Stomach (tissue), 9 donors: ENCODE measurements around the gene RNF43. TPM values are rescaled to one million over a fixed set of nuclear protein-coding genes. Genes with fewer than 3 reads are reported as not detected.

Source experiments
- DNase-seq, 2 donors: peaks; one replicate each; pipeline versions ENCODE4 v3.0.0 to v3.0.0-alpha.2; 2013 to 2019
- H3K27ac ChIP-seq, 5 donors: fragments of 200-600 bp in 4 of 5; sonication (generic) in 4 of 5; one replicate each; pipeline ENCODE4 v1.5.1; 2013 to 2019; ENCODE audit warnings: mild to moderate bottlenecking in 1 of 5, moderate library complexity in 1 of 5
- H3K27me3 ChIP-seq, 3 donors: fragments of 200-600 bp; sonication (generic); one replicate each; pipeline ENCODE4 v1.5.1; 2017 to 2019; ENCODE audit warnings: mixed run types in 1 of 3
- H3K36me3 ChIP-seq, 4 donors: fragments of 200-600 bp; sonication (generic); 1 replicate in 3 of 4; 2 replicates in 1 of 4; pipeline ENCODE4 v1.5.1; 2016 to 2019
- H3K4me1 ChIP-seq, 4 donors: fragments of 200-600 bp; sonication (generic); one replicate each; pipeline ENCODE4 v1.5.1; 2016 to 2019
- H3K4me3 ChIP-seq, 4 donors: fragments of 200-600 bp; sonication (generic) in 3 of 4; one replicate each; pipeline ENCODE4 v1.5.1; 2016 to 2019; ENCODE audit warnings: mild to moderate bottlenecking in 1 of 4
- H3K9me3 ChIP-seq, 4 donors: fragments of 200-600 bp; sonication (generic); one replicate each; pipeline ENCODE4 v1.5.1; 2016 to 2019
- EP300 ChIP-seq: sonication (generic); formaldehyde crosslinking; IDR thresholded peaks from one replicate; pipeline ENCODE4 v1.6.1; 2017; ENCODE audit warnings: antibody characterized with exemption
- POLR2A ChIP-seq, 4 donors: fragments of 450-650 bp; IDR thresholded peaks; one replicate each; pipeline ENCODE4 v1.6.1; 2016; ENCODE audit warnings: antibody characterized with exemption in 4 of 4, control low read depth in 2 of 4, mild to moderate bottlenecking in 1 of 4, moderate library complexity in 1 of 4
- POLR2AphosphoS5 ChIP-seq, 3 donors: sonication (generic); formaldehyde crosslinking; IDR thresholded peaks; one replicate each; pipeline ENCODE4 v1.6.1; 2016; ENCODE audit warnings: antibody characterized with exemption in 3 of 3
- WGBS, 5 donors: extraction: QIAGEN DNeasy Blood & Tissue Kit in 3 of 5; methylation state at CpG; one replicate each; pipeline versions ENCODE4 v1.1.5 to v1.1.7; 2013 to 2018; 5-methylcytosine and 5-hydroxymethylcytosine counted together
- intact Hi-C: fragments of 100-400 bp; cut with DNase I; formaldehyde crosslinking; loops from one replicate; pipeline ENCODE4 v1.15.1; 2023; ENCODE audit warnings: low total_unique reads
- polyA plus RNA-seq, 3 donors: library from polyadenylated mRNA; stranded (reverse); fragments of 200-250 nt; gene quantifications; one replicate each; pipeline ENCODE4 v1.2.3, GENCODE V29; 2013
- total RNA-seq, 5 donors: library from RNA; depleted of rRNA; stranded (reverse); fragments of >200 nt; gene quantifications; one replicate each; pipeline versions ENCODE4 v1.1.0 to v1.2.3, GENCODE V29; 2014 to 2016
- TF ChIP-seq, protein P1 (sequence below), 7 experiments: fragments of 450-650 bp in 4 of 7; fragments of 200-600 bp in 3 of 7; sonication (generic) in 3 of 7; IDR thresholded peaks; one replicate each; pipeline ENCODE4 v1.5.1; 2016 to 2019; ENCODE audit warnings: antibody characterized with exemption in 7 of 7, control low read depth in 2 of 7, mild to moderate bottlenecking in 1 of 7
- donor health status: healthy with polysubstance abuse.
- donor health status: Bipolar disorder and iron deficiency.
- donor health status: healthy.

The RNF43 gene
- total and polyA plus RNA-seq, 8 donors = 0.92 to 269 (median 6.6) TPM

DNA sequence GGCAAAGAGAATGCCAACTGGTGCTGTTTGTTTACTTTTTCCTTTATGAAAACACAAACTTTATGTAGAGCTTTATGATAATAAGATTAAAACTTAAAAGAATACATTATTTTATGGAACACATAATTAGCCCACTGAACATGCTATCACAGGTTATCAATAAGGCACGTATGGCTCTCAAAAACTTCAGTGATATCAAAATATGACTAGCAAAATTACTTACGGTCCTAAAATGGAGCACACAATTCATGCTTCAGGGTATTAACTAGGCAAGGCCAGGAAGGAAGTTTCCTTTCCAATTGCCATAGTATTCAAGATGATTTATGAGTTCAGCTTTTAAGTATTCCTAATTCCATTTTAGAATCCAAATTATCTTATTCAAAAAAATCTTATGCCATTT is 3.6 kb downstream of the RNF43 start:
- Histone ChIP-seq H3K4me1 (peaks cover 0 to 26% (median 11%) of the 10 kb centered on the region in 4 donors), H3K4me3 (peak overlapping the region in 1 of 4 donors; percentile 43), H3K9me3 (no peaks in the 10 kb centered on the region), H3K27ac (peak overlapping the region in 1 of 5 donors; percentile 33), H3K27me3 (no peaks in the 10 kb centered on the region), H3K36me3 (no peaks in the 10 kb centered on the region)
- DNase-seq = no peak
- TF ChIP-seq, protein P1, sequence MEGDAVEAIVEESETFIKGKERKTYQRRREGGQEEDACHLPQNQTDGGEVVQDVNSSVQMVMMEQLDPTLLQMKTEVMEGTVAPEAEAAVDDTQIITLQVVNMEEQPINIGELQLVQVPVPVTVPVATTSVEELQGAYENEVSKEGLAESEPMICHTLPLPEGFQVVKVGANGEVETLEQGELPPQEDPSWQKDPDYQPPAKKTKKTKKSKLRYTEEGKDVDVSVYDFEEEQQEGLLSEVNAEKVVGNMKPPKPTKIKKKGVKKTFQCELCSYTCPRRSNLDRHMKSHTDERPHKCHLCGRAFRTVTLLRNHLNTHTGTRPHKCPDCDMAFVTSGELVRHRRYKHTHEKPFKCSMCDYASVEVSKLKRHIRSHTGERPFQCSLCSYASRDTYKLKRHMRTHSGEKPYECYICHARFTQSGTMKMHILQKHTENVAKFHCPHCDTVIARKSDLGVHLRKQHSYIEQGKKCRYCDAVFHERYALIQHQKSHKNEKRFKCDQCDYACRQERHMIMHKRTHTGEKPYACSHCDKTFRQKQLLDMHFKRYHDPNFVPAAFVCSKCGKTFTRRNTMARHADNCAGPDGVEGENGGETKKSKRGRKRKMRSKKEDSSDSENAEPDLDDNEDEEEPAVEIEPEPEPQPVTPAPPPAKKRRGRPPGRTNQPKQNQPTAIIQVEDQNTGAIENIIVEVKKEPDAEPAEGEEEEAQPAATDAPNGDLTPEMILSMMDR (IDR thresholded peaks at IDR 0.05) = no peak
- TF ChIP-seq EP300 (no peak), POLR2A (IDR thresholded peaks at IDR 0.05) (no peak), POLR2AphosphoS5 (IDR thresholded peaks at IDR 0.05) (no peak)
- WGBS, 5 donors = 24 to 53% (median 44%) methylated on average over 2 of the region's 2 CpGs
- intact Hi-C loops = no loop called here

DNA sequence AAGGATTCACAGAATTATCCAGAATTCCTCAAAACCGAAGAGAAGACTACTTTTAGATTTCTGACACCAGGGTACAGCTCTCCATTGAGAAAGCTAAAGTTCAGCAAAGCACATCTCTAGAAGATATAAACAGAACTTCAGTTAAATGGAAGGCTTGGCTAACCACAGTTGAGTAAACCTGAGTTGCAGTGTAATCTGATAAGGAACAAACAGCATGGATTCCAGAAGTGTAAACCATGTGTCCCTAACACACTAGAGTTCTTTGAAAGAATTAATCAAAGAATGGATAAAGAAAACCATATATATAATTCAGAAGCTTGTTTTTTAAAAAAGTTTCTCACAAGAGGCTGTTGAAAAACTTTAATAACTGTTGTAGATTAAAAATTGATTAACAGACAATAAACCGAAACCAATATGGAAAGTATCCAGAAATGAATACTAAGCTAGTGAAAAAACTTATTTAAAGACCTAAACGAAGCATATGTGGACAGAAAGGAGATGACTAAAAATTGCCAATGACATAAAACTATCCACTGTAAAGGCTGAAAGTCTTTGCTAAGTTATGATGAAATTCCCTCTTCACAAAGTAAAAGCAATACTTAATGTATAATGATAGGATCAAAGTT is 4.3 kb downstream of the RNF43 start:
- no peaks in the 10 kb centered on the region for H3K9me3 ChIP-seq
- H3K27me3 ChIP-seq = no peaks in the 10 kb centered on the region
- H3K36me3 ChIP-seq = no peaks in the 10 kb centered on the region
- H3K27ac ChIP-seq = no peak overlapping the region
- 31 to 55% (median 34%) methylated on average over 3 of the region's 3 CpGs for WGBS, 5 donors
- intact Hi-C loops = no loop called here
- peak overlapping the region in 1 of 4 donors; percentile 43 for H3K4me3 ChIP-seq
- DNase-seq = peak in 1 of 2 donors; percentile 41
- peaks cover 0 to 25% (median 11%) of the 10 kb centered on the region in 4 donors for H3K4me1 ChIP-seq
- TF ChIP-seq, protein P1 (IDR thresholded peaks at IDR 0.05) = no peak
- TF ChIP-seq POLR2AphosphoS5 (IDR thresholded peaks at IDR 0.05) (peak in 2 of 3 donors; percentile 48 to 57), EP300 (no peak), POLR2A (IDR thresholded peaks at IDR 0.05) (no peak)

DNA sequence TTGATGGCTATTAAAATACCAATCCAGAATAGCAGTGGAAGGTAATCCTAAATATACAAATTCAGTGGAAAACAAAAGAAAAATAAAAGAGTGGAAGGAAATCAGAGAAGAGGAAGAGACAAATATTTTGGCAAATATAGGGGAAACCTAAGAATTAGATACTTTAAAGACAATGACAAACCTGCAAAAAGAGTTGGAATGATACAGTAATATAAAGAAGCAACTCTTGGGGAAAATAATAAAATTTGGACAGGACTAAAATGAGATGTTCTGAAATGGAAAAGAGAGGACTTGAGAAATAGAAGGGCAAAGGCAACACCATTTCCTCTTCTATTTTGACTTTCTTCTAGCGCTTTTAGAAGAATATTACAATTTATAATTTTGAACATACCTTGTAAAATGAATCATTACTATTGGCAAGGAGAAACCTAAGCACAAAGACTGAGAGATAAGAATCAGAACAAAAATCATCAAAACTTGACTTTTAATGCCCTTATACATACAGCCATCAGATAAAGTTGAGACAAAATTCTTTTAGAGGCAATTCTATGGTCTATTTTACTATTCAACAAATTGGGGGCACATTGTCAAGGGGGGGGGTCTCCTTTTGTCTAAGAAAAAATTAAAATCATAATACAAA is 5.2 kb downstream of the RNF43 start:
- intact Hi-C loops = no loop called here
- 81 to 96% (median 95%) methylated on average over 1 of the region's 1 CpG for WGBS, 5 donors
- H3K27ac ChIP-seq = peak overlapping the region in 1 of 5 donors; percentile 23

DNA sequence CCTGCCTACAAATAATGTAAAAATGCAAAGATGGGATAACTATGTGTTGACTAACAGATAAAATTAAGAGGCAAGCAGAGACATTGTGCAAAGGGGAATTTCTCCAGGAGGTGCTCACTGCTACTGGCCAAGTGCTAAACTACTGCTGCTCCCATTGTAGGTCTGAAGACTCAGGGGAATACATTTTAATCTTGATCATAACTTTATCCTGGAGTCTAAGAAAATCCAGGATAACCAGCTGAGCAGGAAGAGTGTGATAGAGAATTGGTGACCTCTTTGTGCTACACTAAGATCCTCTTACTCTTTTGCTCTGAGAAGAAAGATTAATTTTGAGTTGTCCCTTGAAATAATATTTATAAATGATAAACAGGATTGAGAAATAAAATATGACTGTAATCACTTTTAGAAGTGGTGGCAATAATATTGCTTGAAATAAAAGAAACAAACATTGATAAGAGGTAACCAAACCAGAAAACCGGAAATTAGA is 5.9 kb downstream of the RNF43 start:
- TF ChIP-seq, protein P1 (IDR thresholded peaks at IDR 0.05) = no peak
- TF ChIP-seq POLR2AphosphoS5 (IDR thresholded peaks at IDR 0.05) (no peak), POLR2A (IDR thresholded peaks at IDR 0.05) (no peak), EP300 (no peak)
- Histone ChIP-seq H3K36me3 (no peaks in the 10 kb centered on the region), H3K27ac (peak overlapping the region in 1 of 5 donors; percentile 23), H3K9me3 (no peaks in the 10 kb centered on the region), H3K27me3 (no peaks in the 10 kb centered on the region), H3K4me1 (peaks cover 0 to 14% (median 6%) of the 10 kb centered on the region in 4 donors), H3K4me3 (no peak overlapping the region)
- intact Hi-C loops = no loop called here
- WGBS, 5 donors = 34 to 55% (median 40%) methylated on average over 1 of the region's 1 CpG
- no peak for DNase-seq

More for the DNA sequence above, 5.2 kb downstream of the RNF43 start:
- H3K4me1 ChIP-seq = peaks cover 0 to 16% (median 8%) of the 10 kb centered on the region in 4 donors
- no peak for DNase-seq
- no peak for TF ChIP-seq EP300
- TF ChIP-seq, protein P1 (IDR thresholded peaks at IDR 0.05) = no peak
- no peak for TF ChIP-seq POLR2AphosphoS5 (IDR thresholded peaks at IDR 0.05)
- no peak for TF ChIP-seq POLR2A (IDR thresholded peaks at IDR 0.05)
- no peaks in the 10 kb centered on the region for H3K36me3 ChIP-seq
- H3K9me3 ChIP-seq = no peaks in the 10 kb centered on the region
- H3K4me3 ChIP-seq = no peak overlapping the region
- no peaks in the 10 kb centered on the region for H3K27me3 ChIP-seq
